ENCODE data around the gene SNRNP70. TPM values are rescaled to one million over a fixed set of nuclear protein-coding genes. Genes with fewer than 3 reads are reported as not detected.

SNRNP70 gene
- polyA plus RNA-seq, 1 donor (not counting 4 experiments of a cell fraction or from before 2014, with no cell fraction given): 149 TPM

DNA sequence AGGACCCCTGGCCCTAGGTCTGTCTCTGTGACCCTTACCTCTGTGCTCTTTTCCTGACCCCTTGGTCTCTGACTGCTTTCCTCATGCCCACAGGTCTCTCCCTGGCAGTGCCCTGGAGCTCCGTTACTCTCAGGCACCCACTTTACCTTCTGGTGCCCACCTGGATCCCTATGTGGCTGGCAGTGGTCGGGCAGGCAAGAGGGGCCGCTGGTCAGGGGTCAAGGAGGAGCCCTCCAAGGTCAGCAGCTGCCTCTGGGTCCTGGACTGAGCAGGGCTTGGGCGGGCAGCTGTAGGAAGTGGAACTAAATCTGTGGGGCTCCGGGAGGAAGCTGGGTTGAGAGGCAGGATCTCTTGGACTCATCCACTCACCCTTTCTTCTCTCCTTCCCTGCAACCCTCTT lies 50.4 kb downstream of the SNRNP70 start:
- Histone ChIP-seq H3K9me3 (ENCODE audit: control insufficient read depth, low read depth, low read length) (no peaks in the 10 kb centered on the region), H3K4me2 (ENCODE audit: control insufficient read depth, extremely low read depth, insufficient read depth, low read depth, low read length) (no peak overlapping the region), H2AFZ (ENCODE audit: control insufficient read depth, low read length) (no peak overlapping the region), H3K4me3 (ENCODE audit: control insufficient read depth in 2 of 3, extremely low read depth in 1 of 3, insufficient read depth in 2 of 3, low read depth in 1 of 3, low read length in 3 of 3) (no peak overlapping the region), H3K9me1 (ENCODE audit: control insufficient read depth, extremely low read depth, insufficient read depth, low read length) (no peaks in the 10 kb centered on the region), H4K20me1 (ENCODE audit: control insufficient read depth, extremely low read depth, insufficient read depth, low read length) (no peaks in the 10 kb centered on the region), H3K36me3 (ENCODE audit: control insufficient read depth in 2 of 2, extremely low read depth in 1 of 2, insufficient read depth in 2 of 2, low read length in 2 of 2) (no peaks in the 10 kb centered on the region), H3K4me1 (ENCODE audit: control insufficient read depth, extremely low read depth, insufficient read depth, low read length) (peaks cover 4% of the 10 kb centered on the region), H3K27me3 (ENCODE audit: control insufficient read depth, extremely low read depth, insufficient read depth, low read length) (no peaks in the 10 kb centered on the region), H3K79me2 (ENCODE audit: control insufficient read depth, insufficient read depth, low read length) (no peaks in the 10 kb centered on the region), H3K9ac (ENCODE audit: control insufficient read depth, extremely low read depth, insufficient read depth, low read length) (peak overlapping the region; percentile 15), H3K27ac (ENCODE audit: control insufficient read depth, insufficient read depth, low read length) (peak overlapping the region; percentile 14)
- FAIRE-seq (no peak), DNase-seq (ENCODE audit: low read depth, low spot score) (no peak)
- dilution Hi-C loops (cut with MboI; ENCODE audit: extremely low pct_ligation_motif_present, low sequenced_read_pairs): no loop called here
- TF ChIP-seq, protein P1, sequence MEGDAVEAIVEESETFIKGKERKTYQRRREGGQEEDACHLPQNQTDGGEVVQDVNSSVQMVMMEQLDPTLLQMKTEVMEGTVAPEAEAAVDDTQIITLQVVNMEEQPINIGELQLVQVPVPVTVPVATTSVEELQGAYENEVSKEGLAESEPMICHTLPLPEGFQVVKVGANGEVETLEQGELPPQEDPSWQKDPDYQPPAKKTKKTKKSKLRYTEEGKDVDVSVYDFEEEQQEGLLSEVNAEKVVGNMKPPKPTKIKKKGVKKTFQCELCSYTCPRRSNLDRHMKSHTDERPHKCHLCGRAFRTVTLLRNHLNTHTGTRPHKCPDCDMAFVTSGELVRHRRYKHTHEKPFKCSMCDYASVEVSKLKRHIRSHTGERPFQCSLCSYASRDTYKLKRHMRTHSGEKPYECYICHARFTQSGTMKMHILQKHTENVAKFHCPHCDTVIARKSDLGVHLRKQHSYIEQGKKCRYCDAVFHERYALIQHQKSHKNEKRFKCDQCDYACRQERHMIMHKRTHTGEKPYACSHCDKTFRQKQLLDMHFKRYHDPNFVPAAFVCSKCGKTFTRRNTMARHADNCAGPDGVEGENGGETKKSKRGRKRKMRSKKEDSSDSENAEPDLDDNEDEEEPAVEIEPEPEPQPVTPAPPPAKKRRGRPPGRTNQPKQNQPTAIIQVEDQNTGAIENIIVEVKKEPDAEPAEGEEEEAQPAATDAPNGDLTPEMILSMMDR (optimal IDR thresholded peaks at IDR 0.05 in 1 of 3, IDR thresholded peaks at IDR 0.05 in 1 of 3, conservative IDR thresholded peaks at IDR 0.05 in 1 of 3; ENCODE audit: extremely low read depth in 1 of 3, insufficient read depth in 2 of 3, low read length in 3 of 3): no peak
- no peak for TF ChIP-seq EZH2 (IDR thresholded peaks at IDR 0.05; ENCODE audit: low read length)

DNA sequence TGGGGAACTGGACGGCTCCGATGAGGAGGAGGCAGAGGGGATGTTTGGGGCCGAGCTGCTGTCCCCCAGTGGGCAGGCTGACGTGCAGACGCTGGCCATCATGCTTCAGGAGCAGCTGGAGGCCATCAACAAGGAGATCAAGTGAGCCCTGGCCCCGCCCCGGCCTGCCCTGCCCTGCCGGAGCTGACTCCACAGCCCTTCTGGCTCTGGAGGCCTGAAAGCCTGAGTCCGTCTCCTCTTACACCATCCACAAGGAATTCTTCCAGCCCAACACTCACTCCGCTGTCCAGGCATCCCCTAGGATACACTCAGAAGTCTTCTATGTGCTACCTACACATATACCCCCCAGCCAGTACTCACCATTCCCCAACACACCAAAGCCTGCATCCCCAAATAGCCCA lies 51.5 kb downstream of the SNRNP70 start:
- Histone ChIP-seq H3K4me2 (ENCODE audit: control insufficient read depth, extremely low read depth, insufficient read depth, low read depth, low read length) (no peak overlapping the region), H3K79me2 (ENCODE audit: control insufficient read depth, insufficient read depth, low read length) (no peaks in the 10 kb centered on the region), H3K36me3 (ENCODE audit: control insufficient read depth in 2 of 2, extremely low read depth in 1 of 2, insufficient read depth in 2 of 2, low read length in 2 of 2) (no peaks in the 10 kb centered on the region), H2AFZ (ENCODE audit: control insufficient read depth, low read length) (no peak overlapping the region), H3K9me3 (ENCODE audit: control insufficient read depth, low read depth, low read length) (no peaks in the 10 kb centered on the region), H3K27me3 (ENCODE audit: control insufficient read depth, extremely low read depth, insufficient read depth, low read length) (no peaks in the 10 kb centered on the region), H3K4me3 (ENCODE audit: control insufficient read depth in 2 of 3, extremely low read depth in 1 of 3, insufficient read depth in 2 of 3, low read depth in 1 of 3, low read length in 3 of 3) (no peak overlapping the region), H3K27ac (ENCODE audit: control insufficient read depth, insufficient read depth, low read length) (no peak overlapping the region), H3K9ac (ENCODE audit: control insufficient read depth, extremely low read depth, insufficient read depth, low read length) (no peak overlapping the region), H4K20me1 (ENCODE audit: control insufficient read depth, extremely low read depth, insufficient read depth, low read length) (no peaks in the 10 kb centered on the region), H3K4me1 (ENCODE audit: control insufficient read depth, extremely low read depth, insufficient read depth, low read length) (peaks cover 4% of the 10 kb centered on the region), H3K9me1 (ENCODE audit: control insufficient read depth, extremely low read depth, insufficient read depth, low read length) (no peaks in the 10 kb centered on the region)
- FAIRE-seq (no peak), DNase-seq (ENCODE audit: low read depth, low spot score) (no peak)
- dilution Hi-C loops (cut with MboI; ENCODE audit: extremely low pct_ligation_motif_present, low sequenced_read_pairs): no loop called here
- TF ChIP-seq, protein P1 (optimal IDR thresholded peaks at IDR 0.05 in 1 of 3, IDR thresholded peaks at IDR 0.05 in 1 of 3, conservative IDR thresholded peaks at IDR 0.05 in 1 of 3; ENCODE audit: extremely low read depth in 1 of 3, insufficient read depth in 2 of 3, low read length in 3 of 3): no peak
- TF ChIP-seq EZH2 (IDR thresholded peaks at IDR 0.05; ENCODE audit: low read length): no peak

Measured in keratinocyte (primary cell).